NT2/D1 (cell line): ENCODE measurements around the gene FNDC1.

Experiments
- DNase-seq: peaks from one replicate; pipeline ENCODE4 v3.0.0-alpha.2; 2011; ENCODE audit warnings: low read depth, low spot score
- H3K27me3 ChIP-seq: 2 replicates; pipeline ENCODE4 v1.6.0; 2011; ENCODE audit warnings: mild to moderate bottlenecking; ENCODE audit not compliant: insufficient read length, insufficient read depth
- H3K36me3 ChIP-seq: 2 replicates; pipeline ENCODE4 v1.6.1; 2011; ENCODE audit warnings: mild to moderate bottlenecking, low read length, mixed read lengths; ENCODE audit not compliant: insufficient read depth, insufficient read length
- H3K4me1 ChIP-seq: 2 replicates; pipeline ENCODE4 v1.5.1; 2011; ENCODE audit not compliant: insufficient read depth, insufficient read length
- H3K4me3 ChIP-seq: 2 replicates; pipeline ENCODE4 v1.5.1; 2011; ENCODE audit warnings: low read depth; ENCODE audit not compliant: insufficient read length
- H3K9ac ChIP-seq: 2 replicates; pipeline ENCODE4 v1.6.0; 2011; ENCODE audit warnings: low read depth; ENCODE audit not compliant: insufficient read length
- H3K9me3 ChIP-seq: 2 replicates; pipeline ENCODE4 v1.5.1; 2011; ENCODE audit warnings: mild to moderate bottlenecking, low read length; ENCODE audit not compliant: insufficient read depth
- SUZ12 ChIP-seq: IDR thresholded peaks from 2 replicates; pipeline ENCODE4 v1.6.1; 2011; ENCODE audit not compliant: insufficient read length, insufficient read depth; ENCODE audit errors: extremely low read depth
- YY1 ChIP-seq: IDR thresholded peaks from 2 replicates; pipeline ENCODE4 v1.6.1; 2011; ENCODE audit not compliant: insufficient read length, insufficient read depth
- ZNF274 ChIP-seq: IDR thresholded peaks from 2 replicates; pipeline ENCODE4 v1.6.1; 2011; ENCODE audit warnings: mild to moderate bottlenecking, low read depth, low read length

Gene FNDC1

DNA sequence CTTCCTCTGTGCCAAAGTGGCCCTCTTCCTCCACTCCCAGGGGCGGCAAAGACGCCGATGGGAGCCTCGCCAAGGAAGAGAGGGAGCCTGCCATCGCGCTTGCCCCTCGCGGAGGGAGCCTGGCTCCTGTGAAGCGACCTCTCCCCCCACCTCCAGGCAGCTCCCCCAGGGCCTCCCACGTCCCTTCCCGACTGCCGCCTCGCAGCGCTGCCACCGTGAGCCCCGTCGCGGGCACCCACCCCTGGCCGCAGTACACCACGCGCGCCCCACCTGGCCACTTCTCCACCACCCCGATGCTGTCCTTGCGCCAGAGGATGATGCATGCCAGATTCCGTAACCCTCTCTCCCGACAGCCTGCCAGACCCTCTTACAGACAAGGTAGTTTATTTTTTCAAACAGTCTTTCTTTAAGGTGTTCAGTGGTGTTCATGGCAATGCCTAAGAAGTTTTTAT is 64.9 kb downstream of the FNDC1 start:
- DNase-seq, result no peak
- no peaks in the 10 kb centered on the region for H3K9me3 ChIP-seq
- H3K27me3 ChIP-seq, result no peaks in the 10 kb centered on the region
- H3K36me3 ChIP-seq, result no peaks in the 10 kb centered on the region
- no peak overlapping the region for H3K9ac ChIP-seq
- no peak for TF ChIP-seq SUZ12
- no peak overlapping the region for H3K4me3 ChIP-seq
- H3K4me1 ChIP-seq, result no peaks in the 10 kb centered on the region

DNA sequence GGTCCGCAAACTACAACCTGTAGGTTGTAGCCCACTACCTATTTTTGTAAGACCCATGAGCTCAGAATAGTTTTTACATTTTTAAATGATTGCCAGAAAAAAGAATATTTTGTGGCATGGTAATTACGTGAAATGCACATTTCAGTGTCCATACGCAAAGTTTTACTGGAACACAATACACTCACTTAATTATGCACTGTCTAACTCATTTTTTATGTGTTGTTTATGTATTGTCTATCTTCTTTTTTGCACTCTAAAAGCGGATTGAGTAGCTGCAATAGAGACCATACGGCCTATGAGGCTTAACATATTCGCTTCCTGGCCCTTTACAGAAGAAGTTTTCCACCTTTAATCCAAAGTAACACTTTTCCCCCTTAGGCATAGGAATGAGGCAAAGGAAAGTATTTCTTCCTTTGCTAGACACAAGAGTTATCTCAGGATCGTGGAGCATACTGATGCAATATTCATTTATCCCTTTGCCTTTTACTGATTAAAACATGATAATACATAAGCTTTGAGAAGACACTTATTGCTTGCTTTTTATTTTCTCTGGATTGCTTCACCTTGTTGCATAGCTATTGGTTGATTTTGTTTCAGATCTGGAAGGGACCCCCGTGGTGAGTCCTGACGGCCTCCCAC is 69.8 kb downstream of the FNDC1 start:
- TF ChIP-seq YY1 (no peak), SUZ12 (no peak), ZNF274 (no peak)
- no peaks in the 10 kb centered on the region for H3K36me3 ChIP-seq
- no peak overlapping the region for H3K9ac ChIP-seq
- H3K4me3 ChIP-seq, result no peak overlapping the region
- no peaks in the 10 kb centered on the region for H3K27me3 ChIP-seq
- H3K9me3 ChIP-seq, result no peaks in the 10 kb centered on the region
- no peak for DNase-seq
- H3K4me1 ChIP-seq, result no peaks in the 10 kb centered on the region

- Histone ChIP-seq H3K36me3 (no peaks in the 10 kb centered on the region), H3K9ac (no peak overlapping the region), H3K9me3 (no peaks in the 10 kb centered on the region), H3K27me3 (no peaks in the 10 kb centered on the region), H3K4me3 (no peak overlapping the region), H3K4me1 (no peaks in the 10 kb centered on the region)
- DNase-seq, result no peak
- TF ChIP-seq SUZ12 (no peak), YY1 (no peak), ZNF274 (no peak)
Measured at GRCh38 chr6:159249128-159249527, 79.9 kb downstream of the FNDC1 start.

DNA sequence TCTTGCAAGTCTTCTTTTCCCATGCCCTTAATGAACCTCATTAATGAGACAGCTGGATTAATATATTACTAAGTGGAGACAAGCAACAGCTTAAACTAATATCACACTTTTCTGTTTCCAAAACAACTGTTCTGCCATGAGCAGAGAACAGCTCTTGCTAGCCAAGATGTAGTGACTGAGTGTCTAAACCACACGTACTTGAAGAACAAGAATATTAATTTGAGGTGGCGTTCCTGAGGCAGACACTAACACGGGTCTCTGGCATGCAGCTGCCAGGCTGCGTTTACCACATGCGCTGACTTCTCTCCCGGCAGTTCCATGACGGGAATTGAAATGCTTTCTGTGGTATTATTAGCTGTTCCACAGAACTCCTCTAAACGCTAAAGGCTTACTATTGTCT is 80.6 kb downstream of the FNDC1 start:
- no peaks in the 10 kb centered on the region for H3K9me3 ChIP-seq
- H3K9ac ChIP-seq, result no peak overlapping the region
- TF ChIP-seq ZNF274 (no peak), SUZ12 (no peak), YY1 (no peak)
- H3K36me3 ChIP-seq, result no peaks in the 10 kb centered on the region
- no peaks in the 10 kb centered on the region for H3K27me3 ChIP-seq
- no peak overlapping the region for H3K4me3 ChIP-seq
- DNase-seq, result no peak
- H3K4me1 ChIP-seq, result no peaks in the 10 kb centered on the region

- Histone ChIP-seq H3K36me3 (no peaks in the 10 kb centered on the region), H3K9ac (no peak overlapping the region), H3K9me3 (no peaks in the 10 kb centered on the region), H3K4me1 (no peaks in the 10 kb centered on the region), H3K4me3 (no peak overlapping the region), H3K27me3 (no peaks in the 10 kb centered on the region)
- TF ChIP-seq SUZ12 (no peak), YY1 (no peak), ZNF274 (no peak)
- no peak for DNase-seq
Measured at GRCh38 chr6:159250633-159251032, 81.4 kb downstream of the FNDC1 start.

- Histone ChIP-seq H3K36me3 (no peaks in the 10 kb centered on the region), H3K9me3 (no peaks in the 10 kb centered on the region), H3K27me3 (no peaks in the 10 kb centered on the region), H3K4me3 (no peak overlapping the region), H3K9ac (no peak overlapping the region), H3K4me1 (no peaks in the 10 kb centered on the region)
- DNase-seq, result peak; percentile 32
- TF ChIP-seq ZNF274, result no peak
- no peak for TF ChIP-seq YY1
- TF ChIP-seq SUZ12, result no peak
Measured at GRCh38 chr6:159252955-159253508, 83.8 kb downstream of the FNDC1 start.

DNA sequence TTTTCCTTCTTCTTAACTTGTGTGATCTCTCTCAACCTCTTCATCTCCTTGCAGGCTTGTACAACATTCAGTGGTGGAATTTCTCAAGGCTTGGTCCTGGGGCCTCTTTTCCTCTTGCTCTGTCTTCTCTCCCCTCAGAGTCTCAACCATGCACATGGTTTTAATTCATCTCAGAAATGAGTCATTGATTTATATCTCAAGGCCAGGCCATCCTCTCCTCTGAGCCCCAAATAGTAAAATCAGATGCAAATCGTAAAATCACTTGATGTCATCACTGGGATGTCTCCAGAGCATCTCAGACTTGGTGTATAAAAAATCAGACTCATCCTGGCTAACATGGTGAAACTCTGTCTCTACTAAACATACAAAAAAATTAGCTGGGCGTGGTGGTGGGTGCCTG is 85.0 kb downstream of the FNDC1 start:
- Histone ChIP-seq H3K36me3 (no peaks in the 10 kb centered on the region), H3K27me3 (no peaks in the 10 kb centered on the region), H3K4me1 (no peaks in the 10 kb centered on the region), H3K4me3 (no peak overlapping the region), H3K9ac (no peak overlapping the region), H3K9me3 (no peaks in the 10 kb centered on the region)
- no peak for DNase-seq
- TF ChIP-seq ZNF274, result no peak
- no peak for TF ChIP-seq SUZ12
- no peak for TF ChIP-seq YY1

GRCh38 chr6:159255434-159255951 is 86.3 kb downstream of the FNDC1 start:
- no peaks in the 10 kb centered on the region for H3K4me1 ChIP-seq
- H3K4me3 ChIP-seq, result no peak overlapping the region
- no peak for DNase-seq
- no peaks in the 10 kb centered on the region for H3K27me3 ChIP-seq
- H3K9ac ChIP-seq, result no peak overlapping the region
- H3K9me3 ChIP-seq, result no peaks in the 10 kb centered on the region
- H3K36me3 ChIP-seq, result no peaks in the 10 kb centered on the region
- TF ChIP-seq YY1 (no peak), SUZ12 (no peak), ZNF274 (no peak)
